ENCODE results near the gene GNB1. TPM values are rescaled to one million over a fixed set of nuclear protein-coding genes. Genes with fewer than 3 reads are reported as not detected.

Gene GNB1
- total RNA-seq, 1 experiment from 2014 or later: 339 TPM

GRCh38 chr1:1916851-1917251 lies 26.0 kb upstream of the GNB1 start:
- CTCF ChIA-PET: interaction anchor here (0.5 to 5.7 kb wide), 5 partner anchors 8 to 344 kb away, joined by 3 to 46 read pairs (median 6); no protein-coding TSS in a partner anchor
- no peak overlapping the region for H3K27ac Mint-ChIP-seq
- DNase-seq (ENCODE audit: low spot score) (no peak), ATAC-seq (no peak)
- H3K9me3 Mint-ChIP-seq: no peaks in the 10 kb centered on the region
- H3K4me1 Mint-ChIP-seq: peaks cover 7% of the 10 kb centered on the region; the same call in 1 of the 2 replicates
- no peak overlapping the region for H3K4me3 Mint-ChIP-seq
- H3K36me3 Mint-ChIP-seq: no peaks in the 10 kb centered on the region
- POLR2A ChIA-PET: no interaction called here
- no peaks in the 10 kb centered on the region for H3K27me3 Mint-ChIP-seq (ENCODE audit: low read depth)
- TF ChIP-seq ATF1 (CRISPR knock-in tag; IDR thresholded peaks at IDR 0.05) (no peak), TEAD1 (CRISPR knock-in tag; IDR thresholded peaks at IDR 0.05) (no peak), ZNF396 (CRISPR knock-in tag; IDR thresholded peaks at IDR 0.05; ENCODE audit: borderline replicate concordance) (no peak), MAX (CRISPR knock-in tag; IDR thresholded peaks at IDR 0.05) (no peak), NFYB (CRISPR knock-in tag; conservative IDR thresholded peaks at IDR 0.05; ENCODE audit: low read depth) (no peak), CBFB (CRISPR knock-in tag; IDR thresholded peaks at IDR 0.05; ENCODE audit: low read depth) (no peak), ARID4B (CRISPR knock-in tag; IDR thresholded peaks at IDR 0.05; ENCODE audit: borderline replicate concordance) (no peak), ZNF317 (CRISPR knock-in tag; IDR thresholded peaks at IDR 0.05; ENCODE audit: borderline replicate concordance, low read depth) (no peak), SP1 (CRISPR knock-in tag; conservative IDR thresholded peaks at IDR 0.05) (no peak), HMGXB4 (CRISPR knock-in tag; IDR thresholded peaks at IDR 0.05) (no peak), MYBL2 (CRISPR knock-in tag; IDR thresholded peaks at IDR 0.05) (no peak), PRRX2 (CRISPR knock-in tag; IDR thresholded peaks at IDR 0.05) (no peak), GTF2I (CRISPR knock-in tag; conservative IDR thresholded peaks at IDR 0.05) (no peak), ZNF121 (CRISPR knock-in tag; IDR thresholded peaks at IDR 0.05) (no peak)
- TF ChIP-seq, protein P1, sequence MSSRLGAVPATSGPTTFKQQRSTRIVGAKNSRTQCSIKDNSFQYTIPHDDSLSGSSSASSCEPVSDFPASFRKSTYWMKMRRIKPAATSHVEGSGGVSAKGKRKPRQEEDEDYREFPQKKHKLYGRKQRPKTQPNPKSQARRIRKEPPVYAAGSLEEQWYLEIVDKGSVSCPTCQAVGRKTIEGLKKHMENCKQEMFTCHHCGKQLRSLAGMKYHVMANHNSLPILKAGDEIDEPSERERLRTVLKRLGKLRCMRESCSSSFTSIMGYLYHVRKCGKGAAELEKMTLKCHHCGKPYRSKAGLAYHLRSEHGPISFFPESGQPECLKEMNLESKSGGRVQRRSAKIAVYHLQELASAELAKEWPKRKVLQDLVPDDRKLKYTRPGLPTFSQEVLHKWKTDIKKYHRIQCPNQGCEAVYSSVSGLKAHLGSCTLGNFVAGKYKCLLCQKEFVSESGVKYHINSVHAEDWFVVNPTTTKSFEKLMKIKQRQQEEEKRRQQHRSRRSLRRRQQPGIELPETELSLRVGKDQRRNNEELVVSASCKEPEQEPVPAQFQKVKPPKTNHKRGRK (CRISPR knock-in tag; IDR thresholded peaks at IDR 0.05; ENCODE audit: borderline replicate concordance): no peak

GRCh38 chr1:1915911-1916840 lies 25.3 kb upstream of the GNB1 start:
- no peak for DNase-seq (ENCODE audit: low spot score)
- H3K27ac Mint-ChIP-seq: no peak overlapping the region; the same call in 1 of the 2 replicates
- H3K9me3 Mint-ChIP-seq: no peaks in the 10 kb centered on the region

More at GRCh38 chr1:1915911-1916840, 25.3 kb upstream of the GNB1 start:
- no peaks in the 10 kb centered on the region; the same call in 1 of the 2 replicates for H3K27me3 Mint-ChIP-seq (ENCODE audit: low read depth)
- no peaks in the 10 kb centered on the region for H3K36me3 Mint-ChIP-seq
- no peak overlapping the region for H3K4me3 Mint-ChIP-seq
- peaks cover 10% of the 10 kb centered on the region; the same call in 1 of the 2 replicates for H3K4me1 Mint-ChIP-seq
- POLR2A ChIA-PET: no interaction called here
- TF ChIP-seq, protein P2, sequence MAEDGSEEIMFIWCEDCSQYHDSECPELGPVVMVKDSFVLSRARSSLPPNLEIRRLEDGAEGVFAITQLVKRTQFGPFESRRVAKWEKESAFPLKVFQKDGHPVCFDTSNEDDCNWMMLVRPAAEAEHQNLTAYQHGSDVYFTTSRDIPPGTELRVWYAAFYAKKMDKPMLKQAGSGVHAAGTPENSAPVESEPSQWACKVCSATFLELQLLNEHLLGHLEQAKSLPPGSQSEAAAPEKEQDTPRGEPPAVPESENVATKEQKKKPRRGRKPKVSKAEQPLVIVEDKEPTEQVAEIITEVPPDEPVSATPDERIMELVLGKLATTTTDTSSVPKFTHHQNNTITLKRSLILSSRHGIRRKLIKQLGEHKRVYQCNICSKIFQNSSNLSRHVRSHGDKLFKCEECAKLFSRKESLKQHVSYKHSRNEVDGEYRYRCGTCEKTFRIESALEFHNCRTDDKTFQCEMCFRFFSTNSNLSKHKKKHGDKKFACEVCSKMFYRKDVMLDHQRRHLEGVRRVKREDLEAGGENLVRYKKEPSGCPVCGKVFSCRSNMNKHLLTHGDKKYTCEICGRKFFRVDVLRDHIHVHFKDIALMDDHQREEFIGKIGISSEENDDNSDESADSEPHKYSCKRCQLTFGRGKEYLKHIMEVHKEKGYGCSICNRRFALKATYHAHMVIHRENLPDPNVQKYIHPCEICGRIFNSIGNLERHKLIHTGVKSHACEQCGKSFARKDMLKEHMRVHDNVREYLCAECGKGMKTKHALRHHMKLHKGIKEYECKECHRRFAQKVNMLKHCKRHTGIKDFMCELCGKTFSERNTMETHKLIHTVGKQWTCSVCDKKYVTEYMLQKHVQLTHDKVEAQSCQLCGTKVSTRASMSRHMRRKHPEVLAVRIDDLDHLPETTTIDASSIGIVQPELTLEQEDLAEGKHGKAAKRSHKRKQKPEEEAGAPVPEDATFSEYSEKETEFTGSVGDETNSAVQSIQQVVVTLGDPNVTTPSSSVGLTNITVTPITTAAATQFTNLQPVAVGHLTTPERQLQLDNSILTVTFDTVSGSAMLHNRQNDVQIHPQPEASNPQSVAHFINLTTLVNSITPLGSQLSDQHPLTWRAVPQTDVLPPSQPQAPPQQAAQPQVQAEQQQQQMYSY (CRISPR knock-in tag; IDR thresholded peaks at IDR 0.05): peak; percentile 36; the same call in 1 of the 2 replicates
- TF ChIP-seq NFATC4 (CRISPR knock-in tag; IDR thresholded peaks at IDR 0.05): no peak
- ATAC-seq: no peak
- CTCF ChIA-PET: interaction anchor here (1.4 to 5.7 kb wide), 4 partner anchors 7 to 129 kb away, joined by 5 to 46 read pairs (median 10); no protein-coding TSS in a partner anchor

Measured in WTC11 (cell line).